Glutamatergic neuron (in vitro differentiated cells): ENCODE results near the gene C22orf39. TPM values are rescaled to one million over a fixed set of nuclear protein-coding genes. Genes with fewer than 3 reads are reported as not detected.
A peak's percentile ranks its signal among the peaks of the same experiment; 100 is the strongest.

Source experiments
- DNase-seq: peaks from one replicate; pipeline ENCODE4 v3.0.0; 2022
- H3K27ac Mint-ChIP-seq: one replicate; pipeline ENCODE4 v1.8.0; 2020; ENCODE audit warnings: mild to moderate bottlenecking, mixed read lengths, inconsistent platforms; ENCODE audit not compliant: unreplicated experiment
- H3K27me3 Mint-ChIP-seq: one replicate; pipeline ENCODE4 v1.8.0; 2020; ENCODE audit warnings: mild to moderate bottlenecking, moderate library complexity, mixed read lengths, inconsistent platforms; ENCODE audit not compliant: unreplicated experiment
- H3K36me3 Mint-ChIP-seq: one replicate; pipeline ENCODE4 v1.8.0; 2020; ENCODE audit warnings: mild to moderate bottlenecking, mixed read lengths, inconsistent platforms; ENCODE audit not compliant: unreplicated experiment
- H3K4me1 Mint-ChIP-seq: one replicate; pipeline ENCODE4 v1.8.0; 2020; ENCODE audit warnings: mild to moderate bottlenecking, low read depth, mixed read lengths, inconsistent platforms; ENCODE audit not compliant: unreplicated experiment
- H3K4me3 Mint-ChIP-seq: one replicate; pipeline ENCODE4 v1.8.0; 2020; ENCODE audit warnings: mild to moderate bottlenecking, mixed read lengths, inconsistent platforms; ENCODE audit not compliant: unreplicated experiment
- H3K9me3 Mint-ChIP-seq: one replicate; pipeline ENCODE4 v1.8.0; 2020; ENCODE audit warnings: mild to moderate bottlenecking, moderate library complexity, mixed read lengths, inconsistent platforms; ENCODE audit not compliant: unreplicated experiment
- CTCF ChIP-seq: fragments of 200-600 bp; sonication (generic); IDR thresholded peaks from one replicate; pipeline ENCODE4 v1.5.0; 2021; ENCODE audit not compliant: partially characterized antibody, unreplicated experiment
- total RNA-seq: library from RNA; stranded (reverse); fragmentation: NEBNext Ultra II Directional; extraction: Animal tissue kit (Norgen Biotek cat#: 25700); gene quantifications from one replicate; pipeline ENCODE4 v1.2.1, GENCODE V29; 2021; ENCODE audit not compliant: unreplicated experiment

The C22orf39 gene
- total RNA-seq, 1 donor from 2014 or later = 47.7 TPM

- Mint-ChIP-seq H3K36me3 (no peaks in the 10 kb centered on the region), H3K4me3 (peak overlapping the region; percentile 71), H3K27ac (no peak overlapping the region), H3K27me3 (peaks cover 2% of the 10 kb centered on the region), H3K4me1 (peaks cover 8% of the 10 kb centered on the region), H3K9me3 (peaks cover 4% of the 10 kb centered on the region)
- no peak for TF ChIP-seq CTCF
- DNase-seq = no peak
Observed at GRCh38 chr22:19477321-19478044, 30.0 kb upstream of the C22orf39 start.

GRCh38 chr22:19476023-19476422 lies 28.5 kb upstream of the C22orf39 start:
- peaks cover 4% of the 10 kb centered on the region for H3K27me3 Mint-ChIP-seq
- peaks cover 4% of the 10 kb centered on the region for H3K9me3 Mint-ChIP-seq
- no peak overlapping the region for H3K27ac Mint-ChIP-seq
- DNase-seq = no peak
- no peak for TF ChIP-seq CTCF
- H3K4me3 Mint-ChIP-seq = peak overlapping the region; percentile 50
- H3K36me3 Mint-ChIP-seq = no peaks in the 10 kb centered on the region
- peaks cover 8% of the 10 kb centered on the region for H3K4me1 Mint-ChIP-seq

- Mint-ChIP-seq H3K27me3 (peaks cover 2% of the 10 kb centered on the region), H3K36me3 (no peaks in the 10 kb centered on the region), H3K4me3 (no peak overlapping the region), H3K4me1 (peaks cover 8% of the 10 kb centered on the region), H3K9me3 (no peaks in the 10 kb centered on the region), H3K27ac (no peak overlapping the region)
- no peak for DNase-seq
- no peak for TF ChIP-seq CTCF
Observed at GRCh38 chr22:19473578-19473977, 26.1 kb upstream of the C22orf39 start.

GRCh38 chr22:19472233-19472632 lies 24.7 kb upstream of the C22orf39 start:
- H3K4me3 Mint-ChIP-seq = no peak overlapping the region
- H3K9me3 Mint-ChIP-seq = no peaks in the 10 kb centered on the region
- H3K27me3 Mint-ChIP-seq = peaks cover 4% of the 10 kb centered on the region
- peaks cover 4% of the 10 kb centered on the region for H3K4me1 Mint-ChIP-seq
- H3K36me3 Mint-ChIP-seq = no peaks in the 10 kb centered on the region
- TF ChIP-seq CTCF = no peak
- DNase-seq = no peak
- peak overlapping the region; percentile 64 for H3K27ac Mint-ChIP-seq

- no peak overlapping the region for H3K27ac Mint-ChIP-seq
- no peaks in the 10 kb centered on the region for H3K36me3 Mint-ChIP-seq
- TF ChIP-seq CTCF = no peak
- H3K4me1 Mint-ChIP-seq = peaks cover 4% of the 10 kb centered on the region
- H3K9me3 Mint-ChIP-seq = no peaks in the 10 kb centered on the region
- peaks cover 4% of the 10 kb centered on the region for H3K27me3 Mint-ChIP-seq
- DNase-seq = no peak
- no peak overlapping the region for H3K4me3 Mint-ChIP-seq
Observed at GRCh38 chr22:19471572-19471971, 24.1 kb upstream of the C22orf39 start.
